ENCODE results near the gene P4HB. TPM values are rescaled to one million over a fixed set of nuclear protein-coding genes. Genes with fewer than 3 reads are reported as not detected.

Gene P4HB
- total and polyA plus RNA-seq, 3 donors from 2014 or later: 205 to 230 (median 213) TPM

GRCh38 chr17:81852237-81852636, 8.1 kb downstream of the P4HB start:
- H3K4me1 ChIP-seq: no peaks in the 10 kb centered on the region
- no peak for TF ChIP-seq CTCF (IDR thresholded peaks at IDR 0.05)
- no peak for TF ChIP-seq POLR2A (IDR thresholded peaks at IDR 0.05)
- H3K27me3 ChIP-seq: no peaks in the 10 kb centered on the region
- no peak overlapping the region for H3K27ac ChIP-seq
- H3K36me3 ChIP-seq (ENCODE audit: low read depth, missing control alignments): no peaks in the 10 kb centered on the region
- H3K4me3 ChIP-seq: no peak overlapping the region
- no peak for DNase-seq
- H3K9me3 ChIP-seq: no peaks in the 10 kb centered on the region
- intact Hi-C loops (cut with DNase I; ENCODE audit: low total_unique reads): no loop called here
- 84 to 100% methylated on average over 3 to 12 of the region's 12 CpGs for WGBS, 2 donors

GRCh38 chr17:81851423-81851822, 8.9 kb downstream of the P4HB start:
- intact Hi-C loops (cut with DNase I; ENCODE audit: low total_unique reads): no loop called here
- H3K9me3 ChIP-seq: no peaks in the 10 kb centered on the region
- H3K27ac ChIP-seq: no peak overlapping the region
- no peaks in the 10 kb centered on the region for H3K4me1 ChIP-seq
- no peaks in the 10 kb centered on the region for H3K36me3 ChIP-seq (ENCODE audit: low read depth, missing control alignments)
- no peaks in the 10 kb centered on the region for H3K27me3 ChIP-seq
- 98 to 100% methylated on average over 7 to 16 of the region's 16 CpGs for WGBS, 2 donors
- no peak for DNase-seq
- no peak overlapping the region for H3K4me3 ChIP-seq
- no peak for TF ChIP-seq POLR2A (IDR thresholded peaks at IDR 0.05)

- 90 to 92% methylated on average over 12 of the region's 12 CpGs for WGBS, 2 donors
- no peaks in the 10 kb centered on the region for H3K4me1 ChIP-seq
Observed at GRCh38 chr17:81849457-81849856, 10.9 kb downstream of the P4HB start.

GRCh38 chr17:81846743-81847689, 13.3 kb downstream of the P4HB start:
- TF ChIP-seq POLR2A (IDR thresholded peaks at IDR 0.05): no peak
- TF ChIP-seq CTCF (IDR thresholded peaks at IDR 0.05): no peak
- WGBS, 2 donors: 89 to 91% methylated on average over 13 to 24 of the region's 24 CpGs
- intact Hi-C loops (cut with DNase I; ENCODE audit: low total_unique reads): no loop called here

More at GRCh38 chr17:81849457-81849856, 10.9 kb downstream of the P4HB start:
- TF ChIP-seq CTCF (IDR thresholded peaks at IDR 0.05) (no peak), POLR2A (IDR thresholded peaks at IDR 0.05) (no peak)
- H3K9me3 ChIP-seq: no peaks in the 10 kb centered on the region
- H3K4me3 ChIP-seq: no peak overlapping the region
- no peaks in the 10 kb centered on the region for H3K36me3 ChIP-seq (ENCODE audit: low read depth, missing control alignments)
- H3K27me3 ChIP-seq: no peaks in the 10 kb centered on the region
- H3K27ac ChIP-seq: no peak overlapping the region
- intact Hi-C loops (cut with DNase I; ENCODE audit: low total_unique reads): no loop called here
- no peak for DNase-seq

GRCh38 chr17:81845881-81846742, 14.2 kb downstream of the P4HB start:
- DNase-seq: no peak
- intact Hi-C loops (cut with DNase I; ENCODE audit: low total_unique reads): no loop called here
- Histone ChIP-seq H3K9me3 (no peaks in the 10 kb centered on the region), H3K4me1 (no peaks in the 10 kb centered on the region), H3K36me3 (ENCODE audit: low read depth, missing control alignments) (no peaks in the 10 kb centered on the region), H3K27ac (no peak overlapping the region), H3K27me3 (no peaks in the 10 kb centered on the region), H3K4me3 (no peak overlapping the region)
- 93 to 95% methylated on average over 16 to 38 of the region's 38 CpGs for WGBS, 2 donors
- TF ChIP-seq POLR2A (IDR thresholded peaks at IDR 0.05) (no peak), CTCF (IDR thresholded peaks at IDR 0.05) (no peak)

More at GRCh38 chr17:81846743-81847689, 13.3 kb downstream of the P4HB start:
- Histone ChIP-seq H3K27ac (no peak overlapping the region), H3K9me3 (no peaks in the 10 kb centered on the region), H3K36me3 (ENCODE audit: low read depth, missing control alignments) (no peaks in the 10 kb centered on the region), H3K27me3 (no peaks in the 10 kb centered on the region), H3K4me1 (no peaks in the 10 kb centered on the region), H3K4me3 (no peak overlapping the region)
- DNase-seq: no peak
